ENCODE data around the gene RITA1.

- no peak for TF ChIP-seq EZH2 (IDR thresholded peaks at IDR 0.05; ENCODE audit: borderline replicate concordance)
- no peak for TF ChIP-seq CTCF (IDR thresholded peaks at IDR 0.05; ENCODE audit: poor library complexity)
These were observed 24.0 kb upstream of the RITA1 start for GRCh38 chr12:113161415-113162016.
